ENCODE measurements around the gene E2F4.

GRCh38 chr16:67177743-67178699 lies 13.9 kb upstream of the E2F4 start:
- TF ChIP-seq CTCF (IDR thresholded peaks at IDR 0.05): no peak; the same call in 1 of the 2 replicates
- TF ChIP-seq ZFX (IDR thresholded peaks at IDR 0.05; ENCODE audit: borderline replicate concordance): no peak
